GM12878 (cell line): Measurements from ENCODE around the gene GRM5.

Experiments used
- ETV6 ChIP-seq, 2 experiments: fragments of 450-650 bp in 1 of 2; IDR thresholded peaks in 1 of 2; conservative IDR thresholded peaks in 1 of 2; 2 replicates each; pipeline ENCODE4 v1.6.1; 2014; ENCODE audit warnings: antibody characterized with exemption in 1 of 2, borderline replicate concordance in 1 of 2, low read depth in 1 of 2, mild to moderate bottlenecking in 1 of 2, moderate library complexity in 1 of 2
- JUND ChIP-seq: IDR thresholded peaks from 2 replicates; pipeline ENCODE4 v1.6.1; 2012; ENCODE audit warnings: low read depth, mild to moderate bottlenecking, low read length, improper control_type of control experiment, moderate library complexity
- NR2C2 ChIP-seq: IDR thresholded peaks from 2 replicates; pipeline ENCODE4 v1.6.1; 2011; ENCODE audit warnings: borderline replicate concordance, low read depth; ENCODE audit not compliant: control insufficient read depth, insufficient read length
- POLR2A ChIP-seq: IDR thresholded peaks from 2 replicates; pipeline ENCODE4 v1.6.1; 2011; ENCODE audit warnings: low read depth, mild to moderate bottlenecking, low read length
- RBBP5 ChIP-seq: fragments of 200-600 bp; sonication (generic); conservative IDR thresholded peaks from 2 replicates; pipeline ENCODE4 v1.6.1; 2016
- SP1 ChIP-seq: IDR thresholded peaks from one replicate; pipeline ENCODE4 v1.6.1; 2011; ENCODE audit warnings: low read depth, low read length
- TAF1 ChIP-seq: IDR thresholded peaks from 2 replicates; pipeline ENCODE4 v1.6.1; 2011; ENCODE audit warnings: mild to moderate bottlenecking, low read depth, low read length, borderline replicate concordance

DNA sequence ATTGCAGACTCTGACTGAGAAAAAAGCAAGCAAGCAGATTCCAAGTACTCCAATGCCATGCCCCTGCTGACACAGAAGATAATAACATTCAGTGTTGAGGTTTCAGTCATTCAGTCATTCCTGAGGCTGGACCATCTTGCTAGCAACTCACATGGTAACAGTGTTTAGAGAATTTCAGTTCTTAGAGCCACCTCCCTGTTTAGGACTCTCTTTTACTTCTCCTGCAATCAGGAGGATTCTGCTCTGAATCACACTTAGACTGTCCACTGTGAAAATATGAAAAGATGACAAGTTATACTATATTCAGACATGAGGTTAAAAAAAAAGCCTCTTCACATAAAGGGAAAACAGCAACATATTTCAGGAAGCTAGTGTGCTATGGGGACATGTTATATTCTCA is 544.4 kb downstream of the GRM5 start:
- TF ChIP-seq NR2C2 (no peak), SP1 (no peak), ETV6 (conservative IDR thresholded peaks at IDR 0.05 in 1 of 2, IDR thresholded peaks at IDR 0.05 in 1 of 2; ENCODE audit: borderline replicate concordance in 1 of 2, low read depth in 1 of 2) (no peak), RBBP5 (no peak), POLR2A (no peak), JUND (no peak), TAF1 (no peak)
